K562 (cell line): ENCODE results near the gene COL5A1. TPM values are rescaled to one million over a fixed set of nuclear protein-coding genes. Genes with fewer than 3 reads are reported as not detected.

Source experiments
- ATAC-seq: fragments of 200-7000 bp; cut with Tn5 transposase; 3 replicates; pipeline ENCODE4 v1.9.1; 2020; ENCODE audit warnings: moderate library complexity
- BruUV-seq: library from RNA; stranded (reverse); fragments of 400-500 nt; replicated peaks from 2 replicates; lab custom pipeline; 2021; lab: Mats Ljungman, UMichigan
- CTCF ChIA-PET: fragments of 300-600 bp; formaldehyde crosslinking; extraction: SDS; loops from one replicate; lab custom pipeline; 2021; ENCODE audit warnings: low intra/inter-chr PET ratio; lab: Yijun Ruan, JAX
- POLR2A ChIA-PET: fragments of 300-600, 350-650 bp; sonication (Branson Sonifier 250); formaldehyde crosslinking; extraction: SDS; loops from one replicate; lab custom pipeline; 2021; ENCODE audit warnings: antibody characterized with exemption, inconsistent platforms; lab: Yijun Ruan, JAX
- DNase-seq, 4 experiments: peaks; one replicate each; pipeline versions ENCODE4 v3.0.0 to v3.0.0-alpha.2; 2011 to 2018; ENCODE audit warnings: low spot score in 3 of 4, mixed read lengths in 3 of 4; ENCODE audit errors: extremely low read depth in 1 of 4
- FAIRE-seq: peaks from 2 replicates; lab custom pipeline; 2011; peaks lifted over from hg19 to GRCh38; lab: Jason Lieb, UNC
- H2AFZ ChIP-seq: 2 replicates; pipeline ENCODE4 v1.6.0; 2011; ENCODE audit warnings: low read depth, low read length, control low read depth, inconsistent platforms
- H3K27ac ChIP-seq: fragments of 200-600 bp; 3 replicates; pipeline ENCODE4 v1.8.0; 2011; ENCODE audit warnings: low read depth, mild to moderate bottlenecking, control low read depth, inconsistent platforms, low read length, moderate library complexity, mixed read lengths; ENCODE audit errors: extremely low read depth
- H3K27me3 ChIP-seq, 2 experiments: fragments of 300-600 bp in 1 of 2; 2 replicates in 1 of 2; 3 replicates in 1 of 2; pipeline versions ENCODE4 v1.6.0 to v1.8.0; 2011; ENCODE audit warnings: inconsistent platforms in 2 of 2, low read length in 2 of 2, mild to moderate bottlenecking in 1 of 2, mixed read lengths in 1 of 2, moderate library complexity in 1 of 2; ENCODE audit not compliant: control insufficient read depth in 2 of 2, insufficient read depth in 2 of 2
- H3K36me3 ChIP-seq: fragments of 300-600 bp; 3 replicates; pipeline ENCODE4 v1.8.0; 2011; ENCODE audit warnings: mild to moderate bottlenecking, low read length, inconsistent platforms; ENCODE audit not compliant: control insufficient read depth, insufficient read depth
- H3K4me1 ChIP-seq, 2 experiments: fragments of 200-600 bp in 1 of 2; replicated peaks in 1 of 2; 2 replicates in 1 of 2; 3 replicates in 1 of 2; pipeline versions ENCODE4 v1.5.1 to v1.8.0; 2011; ENCODE audit warnings: inconsistent platforms in 2 of 2, low read length in 2 of 2, mild to moderate bottlenecking in 1 of 2, mixed read lengths in 1 of 2, moderate library complexity in 1 of 2; ENCODE audit not compliant: control insufficient read depth in 2 of 2, insufficient read depth in 2 of 2
- H3K4me2 ChIP-seq: 2 replicates; pipeline ENCODE4 v1.6.1; 2011; ENCODE audit warnings: low read length, control low read depth, inconsistent platforms, mixed read lengths; ENCODE audit not compliant: insufficient read depth
- H3K4me3 ChIP-seq: fragments of 200-600 bp; sonication (generic), shearing (Covaris generic); 2 replicates; pipeline ENCODE4 v1.5.1; 2016; ENCODE audit warnings: control low read depth, inconsistent platforms
- H3K79me2 ChIP-seq: fragments of 200-600 bp; 3 replicates; pipeline ENCODE4 v1.8.0; 2011; ENCODE audit warnings: low read length, inconsistent platforms; ENCODE audit not compliant: control insufficient read depth, insufficient read depth
- H3K9ac ChIP-seq, 2 experiments: 2 replicates each; pipeline versions ENCODE4 v1.6.0 to v1.6.1; 2011; ENCODE audit warnings: low read depth in 2 of 2, low read length in 2 of 2, control low read depth in 1 of 2, inconsistent platforms in 1 of 2, mild to moderate bottlenecking in 1 of 2, mixed read lengths in 1 of 2; ENCODE audit not compliant: insufficient read depth in 1 of 2
- H3K9me1 ChIP-seq: one replicate; pipeline ENCODE4 v1.6.0; 2011; ENCODE audit warnings: inconsistent platforms, mild to moderate bottlenecking, low read length, moderate library complexity; ENCODE audit not compliant: control insufficient read depth, insufficient read depth
- H3K9me3 ChIP-seq: replicated peaks from 2 replicates; pipeline ENCODE4 v1.5.1; 2011; ENCODE audit warnings: low read depth, low read length, inconsistent platforms; ENCODE audit not compliant: control insufficient read depth, insufficient read depth
- H4K20me1 ChIP-seq: replicated peaks from 2 replicates; pipeline ENCODE4 v1.6.1; 2011; ENCODE audit warnings: low read length, inconsistent platforms, mixed read lengths; ENCODE audit not compliant: control insufficient read depth, insufficient read depth
- BRF1 ChIP-seq: IDR thresholded peaks from 3 replicates; pipeline ENCODE4 v1.6.1; 2011; ENCODE audit warnings: borderline replicate concordance, mild to moderate bottlenecking; ENCODE audit not compliant: insufficient read length; ENCODE audit errors: extremely low read depth
- DACH1 ChIP-seq: fragments of 450-650 bp; IDR thresholded peaks from 2 replicates; pipeline ENCODE4 v1.6.1; 2018; ENCODE audit not compliant: partially characterized antibody
- DEAF1 ChIP-seq: fragments of 450-650 bp; formaldehyde crosslinking; IDR thresholded peaks from 2 replicates; pipeline ENCODE4 v1.4.0; 2020; ENCODE audit warnings: mild to moderate bottlenecking, moderate library complexity
- ERF ChIP-seq: fragments of 450-650 bp; formaldehyde crosslinking; IDR thresholded peaks from 2 replicates; pipeline ENCODE4 v1.4.0; 2020; ENCODE audit warnings: mild to moderate bottlenecking, mixed read lengths
- HDAC3 ChIP-seq: fragments of 450-650 bp; IDR thresholded peaks from 2 replicates; pipeline ENCODE4 v1.6.1; 2018; ENCODE audit warnings: borderline replicate concordance, mild to moderate bottlenecking, moderate library complexity; ENCODE audit not compliant: partially characterized antibody
- HIVEP1 ChIP-seq: fragments of 250-450 bp; sonication (Bioruptor Pico); IDR thresholded peaks from 2 replicates; pipeline ENCODE4 v1.4.0; 2020; ENCODE audit warnings: mild to moderate bottlenecking
- HMG20B ChIP-seq: fragments of 250-450 bp; sonication (Bioruptor Pico); IDR thresholded peaks from 2 replicates; pipeline ENCODE4 v1.5.0; 2021; ENCODE audit warnings: mild to moderate bottlenecking
- MCM7 ChIP-seq, 2 experiments: fragments of 450-650 bp; IDR thresholded peaks; 2 replicates each; pipeline ENCODE4 v1.6.1; 2016 to 2018
- MTA1 ChIP-seq: fragments of 450-650 bp; IDR thresholded peaks from 2 replicates; pipeline ENCODE4 v1.6.1; 2017; ENCODE audit warnings: borderline replicate concordance
- POLR3A ChIP-seq: IDR thresholded peaks from 2 replicates; pipeline ENCODE4 v1.6.1; 2011; ENCODE audit warnings: borderline replicate concordance, mild to moderate bottlenecking, moderate library complexity; ENCODE audit not compliant: insufficient read length, insufficient read depth; ENCODE audit errors: extremely low read depth
- RBM15 ChIP-seq: fragments of 200-400 bp; formaldehyde crosslinking; IDR thresholded peaks from 2 replicates; pipeline ENCODE4 v1.6.1; 2018; ENCODE audit warnings: mild to moderate bottlenecking, low read length, moderate library complexity; ENCODE audit not compliant: insufficient read depth
- RCOR1 ChIP-seq, 2 experiments: IDR thresholded peaks; 2 replicates each; pipeline ENCODE4 v1.6.1; 2012; ENCODE audit warnings: low read depth in 2 of 2, low read length in 2 of 2, borderline replicate concordance in 1 of 2, improper control_type of control experiment in 1 of 2
- SP2 ChIP-seq: IDR thresholded peaks from 2 replicates; pipeline ENCODE4 v1.6.1; 2011; ENCODE audit warnings: mild to moderate bottlenecking, low read depth, low read length, moderate library complexity; ENCODE audit not compliant: poor library complexity, severe bottlenecking; ENCODE audit errors: extremely low read depth
- TEAD2 ChIP-seq: fragments of 450-650 bp; IDR thresholded peaks from 2 replicates; pipeline ENCODE4 v1.6.1; 2016; ENCODE audit warnings: missing genetic modification characterization, control low read depth, missing compliant biosample characterization
- ZNF277 ChIP-seq: fragments of 250-450 bp; sonication (Bioruptor Pico); IDR thresholded peaks from 2 replicates; pipeline ENCODE4 v1.8.0; 2022; ENCODE audit warnings: inconsistent platforms, mild to moderate bottlenecking, moderate library complexity, borderline replicate concordance
- ZNF609 ChIP-seq: sonication (generic); formaldehyde crosslinking; IDR thresholded peaks from 2 replicates; pipeline ENCODE4 v1.8.1; 2023; ENCODE audit warnings: missing genetic modification reagents, mild to moderate bottlenecking, borderline replicate concordance
- WGBS: fragments of 100-300 bp; shearing (Covaris generic); methylation state at CpG from one replicate; pipeline ENCODE4 v1.1.6; 2016; ENCODE audit warnings: low coverage, mixed read lengths; ENCODE audit not compliant: insufficient coverage; ENCODE audit errors: missing lambda C conversion rate; 5-methylcytosine and 5-hydroxymethylcytosine counted together
- in situ Hi-C: fragments of 300-500 bp; cut with MboI; formaldehyde crosslinking; loops from 4 replicates; pipeline ENCODE4 v1.15.0; 2018; ENCODE audit warnings: inconsistent platforms, mixed read lengths
- intact Hi-C: fragments of 100-400 bp; cut with micrococcal nuclease; formaldehyde crosslinking; loops from 2 replicates; pipeline ENCODE4 v1.14.2; 2022
- polyA plus RNA-seq, 8 experiments: library from polyadenylated mRNA; depleted of rRNA in 4 of 8; stranded (reverse) in 5 of 8; unstranded in 3 of 8; fragments of >200 nt; fragmentation: Nextera tagmentation in 2 of 8; fragmentation: Illumina TruSeq in 1 of 8; extraction: Ambion mirVana in 2 of 8; extraction: Trizol in 1 of 8; gene quantifications; 2 replicates each; pipeline versions ENCODE4 v1.2.1 to v1.2.3, GENCODE V29; 2011 to 2014; ENCODE audit warnings: inconsistent platforms in 1 of 8, missing spikeins in 1 of 8
- total RNA-seq, 7 experiments: library from RNA; depleted of rRNA in 6 of 7; stranded (reverse); fragments of >200 nt in 6 of 7; fragmentation: Illumina TruSeq in 2 of 7; extraction: Trizol in 2 of 7; gene quantifications; 2 replicates each; pipeline versions ENCODE4 v1.2.1 to v1.2.3, GENCODE V29; 2011 to 2021; ENCODE audit warnings: low replicate concordance in 1 of 7

The COL5A1 gene
- total and polyA plus RNA-seq, 9 of the 15 experiments (the other 6 are each of a cell fraction or from before 2014, with no cell fraction given): under 0.01 to 0.13 (median 0.04) TPM; not detected in 6

GRCh38 chr9:134717056-134717455, 75.5 kb downstream of the COL5A1 start:
- Histone ChIP-seq H3K27ac (no peak overlapping the region), H3K4me1 (no peaks in the 10 kb centered on the region), H2AFZ (no peak overlapping the region), H4K20me1 (no peaks in the 10 kb centered on the region), H3K9me3 (no peaks in the 10 kb centered on the region), H3K9ac (no peak overlapping the region), H3K9me1 (no peaks in the 10 kb centered on the region), H3K36me3 (no peaks in the 10 kb centered on the region), H3K79me2 (no peaks in the 10 kb centered on the region), H3K4me3 (no peak overlapping the region), H3K27me3 (peaks cover 0 to 31% of the 10 kb centered on the region in 2 experiments; a peak in 3 of 5 replicates), H3K4me2 (no peak overlapping the region)
- DNase-seq (no peak), FAIRE-seq (no peak), ATAC-seq (no peak)
- TF ChIP-seq TEAD2: no peak
- no peak for TF ChIP-seq DACH1
- TF ChIP-seq BRF1: no peak
- TF ChIP-seq HMG20B: no peak
- no peak for TF ChIP-seq HDAC3
- no peak for TF ChIP-seq ERF
- TF ChIP-seq RCOR1 (IDR thresholded peaks at IDR 0.05; ENCODE audit: borderline replicate concordance in 1 of 2, low read depth in 2 of 2, low read length in 2 of 2): no peak
- no peak for TF ChIP-seq MCM7 (IDR thresholded peaks at IDR 0.05)
- TF ChIP-seq DEAF1: no peak
- TF ChIP-seq HIVEP1 (CRISPR knock-in tag): no peak
- TF ChIP-seq MTA1: no peak
- no peak for TF ChIP-seq ZNF609 (CRISPR knock-in tag)
- no peak for TF ChIP-seq POLR3A
- no peak for TF ChIP-seq RBM15
- no peak for TF ChIP-seq SP2
- TF ChIP-seq ZNF277: no peak
- BruUV-seq: no TSS peak
- in situ Hi-C loops: no loop called here
- ChIA-PET POLR2A (no interaction called here), CTCF (no interaction called here)
- intact Hi-C loops: no loop called here
- 1% methylated on average over 20 of the region's 20 CpGs for WGBS
